ENCODE data around the gene ASB3.

- no peak for TF ChIP-seq REST (IDR thresholded peaks at IDR 0.05; ENCODE audit: low read depth)
- no peak for TF ChIP-seq CEBPB (IDR thresholded peaks at IDR 0.05)
- no peak for TF ChIP-seq TEAD4 (IDR thresholded peaks at IDR 0.05)
- no peak for TF ChIP-seq CREB1 (IDR thresholded peaks at IDR 0.05; ENCODE audit: low read depth)
- no peak for TF ChIP-seq EP300 (IDR thresholded peaks at IDR 0.05; ENCODE audit: borderline replicate concordance)
These were observed 41.6 kb upstream of the ASB3 start for GRCh38 chr2:53828331-53828730.

All from Ishikawa (cell line).